Stimulated activated CD8-positive, alpha-beta memory T cell treated with anti-CD3 and anti-CD28 coated beads, Interleukin-15, amount 100 ng/mL, for 48 hours (primary cell): ENCODE results near the gene UBE3B.
"Not testable (repeated sequence)": the region's sequence is repeated elsewhere in the genome, so short reads cannot be mapped to it uniquely, and the experiment has no call there.

ENCODE experiments used
- DNase-seq, 2 donors: peaks; one replicate each; pipeline ENCODE4 v3.0.0-alpha.2; 2020; ENCODE audit warnings: low read depth in 2 of 2

The UBE3B gene

GRCh38 chr12:109473526-109474270 lies 3.7 kb upstream of the UBE3B start:
- not testable (repeated sequence) for DNase-seq

GRCh38 chr12:109475121-109475520 lies 2.3 kb upstream of the UBE3B start:
- DNase-seq: no peak

GRCh38 chr12:109475993-109476806 lies 1.2 kb upstream of the UBE3B start:
- DNase-seq: no peak

GRCh38 chr12:109476807-109477184 lies 638 bp upstream of the UBE3B start:
- no peak for DNase-seq

GRCh38 chr12:109477963-109478315 lies 505 bp downstream of the UBE3B start:
- DNase-seq: no peak

GRCh38 chr12:109479761-109480160 lies 2.3 kb downstream of the UBE3B start:
- DNase-seq: no peak

GRCh38 chr12:109480356-109480755 lies 2.9 kb downstream of the UBE3B start:
- no peak for DNase-seq

- DNase-seq: no peak
Observed at GRCh38 chr12:109481863-109482262, 4.4 kb downstream of the UBE3B start.

GRCh38 chr12:109482491-109482890 lies 5.1 kb downstream of the UBE3B start:
- DNase-seq: no peak

- no peak for DNase-seq
Observed at GRCh38 chr12:109482894-109483293, 5.5 kb downstream of the UBE3B start.

- no peak for DNase-seq
Observed at GRCh38 chr12:109483346-109483745, 5.9 kb downstream of the UBE3B start.

GRCh38 chr12:109485201-109485600 lies 7.8 kb downstream of the UBE3B start:
- DNase-seq: no peak

GRCh38 chr12:109487181-109488050 lies 10.0 kb downstream of the UBE3B start:
- DNase-seq: no peak

- DNase-seq: no peak
Observed at GRCh38 chr12:109488051-109488665, 10.7 kb downstream of the UBE3B start.

- DNase-seq: no peak
Observed at GRCh38 chr12:109489016-109489954, 11.9 kb downstream of the UBE3B start.

GRCh38 chr12:109489955-109490565 lies 12.6 kb downstream of the UBE3B start:
- no peak for DNase-seq

- no peak for DNase-seq
Observed at GRCh38 chr12:109491671-109492070, 14.2 kb downstream of the UBE3B start.

- DNase-seq: no peak
Observed at GRCh38 chr12:109492371-109492770, 14.9 kb downstream of the UBE3B start.

GRCh38 chr12:109493090-109493489 lies 15.7 kb downstream of the UBE3B start:
- no peak for DNase-seq

GRCh38 chr12:109493938-109494337 lies 16.5 kb downstream of the UBE3B start:
- DNase-seq: no peak
